Measurements from ENCODE around the gene KCNQ5.
A peak's percentile ranks its signal among the peaks of the same experiment; 100 is the strongest.

DNA sequence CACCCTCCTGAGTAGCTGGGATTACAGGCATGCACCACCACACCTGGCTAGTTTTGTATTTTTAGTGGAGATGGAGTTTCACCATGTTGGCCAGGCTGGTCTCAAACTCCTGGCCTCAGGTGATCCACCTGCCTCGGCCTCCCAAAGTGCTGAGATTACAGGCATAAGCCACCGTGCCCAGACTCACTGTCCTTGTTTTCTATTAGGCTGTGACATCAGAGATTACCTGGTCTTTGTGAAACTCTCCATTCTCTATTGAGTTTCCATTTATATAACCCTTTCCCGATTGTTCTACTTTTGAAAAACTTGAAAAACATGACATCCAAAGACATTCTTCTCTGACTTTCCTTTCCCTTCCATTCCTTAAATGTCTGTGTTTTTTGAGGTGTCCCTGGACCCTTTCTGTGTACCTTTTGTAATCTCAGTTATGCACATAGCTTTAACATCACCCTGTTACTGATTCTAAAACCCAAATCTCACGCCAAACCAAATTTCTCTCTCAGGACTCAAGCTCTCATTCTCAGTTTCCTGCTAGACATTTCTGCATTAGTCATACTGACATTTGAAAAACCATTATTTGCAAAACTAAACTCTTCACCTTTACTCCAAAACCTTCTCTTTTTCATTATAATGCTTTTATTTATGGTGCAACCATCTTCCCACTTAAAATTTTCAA is 466.4 kb downstream of the KCNQ5 start:
- TF ChIP-seq POLR2AphosphoS5 (IDR thresholded peaks at IDR 0.05; ENCODE audit: low read length) (no peak), SMAD1 (IDR thresholded peaks at IDR 0.05; ENCODE audit: low read depth, partially characterized antibody) (no peak), NFIC (IDR thresholded peaks at IDR 0.05; ENCODE audit: low read depth, low read length) (no peak), RAD21 (IDR thresholded peaks at IDR 0.05; ENCODE audit: insufficient read depth, low read depth, low read length) (no peak), MYC (IDR thresholded peaks at IDR 0.05; ENCODE audit: insufficient read depth, insufficient read length, insufficient replicate concordance, low read length, severe bottlenecking) (no peak), CHD2 (IDR thresholded peaks at IDR 0.05; ENCODE audit: borderline replicate concordance, low read depth, low read length) (no peak), ATF7 (IDR thresholded peaks at IDR 0.05; ENCODE audit: low read depth) (0 out of 2 replicates have a peak, but pooled peaks have one; percentile 35)
- TF ChIP-seq, protein P1, sequence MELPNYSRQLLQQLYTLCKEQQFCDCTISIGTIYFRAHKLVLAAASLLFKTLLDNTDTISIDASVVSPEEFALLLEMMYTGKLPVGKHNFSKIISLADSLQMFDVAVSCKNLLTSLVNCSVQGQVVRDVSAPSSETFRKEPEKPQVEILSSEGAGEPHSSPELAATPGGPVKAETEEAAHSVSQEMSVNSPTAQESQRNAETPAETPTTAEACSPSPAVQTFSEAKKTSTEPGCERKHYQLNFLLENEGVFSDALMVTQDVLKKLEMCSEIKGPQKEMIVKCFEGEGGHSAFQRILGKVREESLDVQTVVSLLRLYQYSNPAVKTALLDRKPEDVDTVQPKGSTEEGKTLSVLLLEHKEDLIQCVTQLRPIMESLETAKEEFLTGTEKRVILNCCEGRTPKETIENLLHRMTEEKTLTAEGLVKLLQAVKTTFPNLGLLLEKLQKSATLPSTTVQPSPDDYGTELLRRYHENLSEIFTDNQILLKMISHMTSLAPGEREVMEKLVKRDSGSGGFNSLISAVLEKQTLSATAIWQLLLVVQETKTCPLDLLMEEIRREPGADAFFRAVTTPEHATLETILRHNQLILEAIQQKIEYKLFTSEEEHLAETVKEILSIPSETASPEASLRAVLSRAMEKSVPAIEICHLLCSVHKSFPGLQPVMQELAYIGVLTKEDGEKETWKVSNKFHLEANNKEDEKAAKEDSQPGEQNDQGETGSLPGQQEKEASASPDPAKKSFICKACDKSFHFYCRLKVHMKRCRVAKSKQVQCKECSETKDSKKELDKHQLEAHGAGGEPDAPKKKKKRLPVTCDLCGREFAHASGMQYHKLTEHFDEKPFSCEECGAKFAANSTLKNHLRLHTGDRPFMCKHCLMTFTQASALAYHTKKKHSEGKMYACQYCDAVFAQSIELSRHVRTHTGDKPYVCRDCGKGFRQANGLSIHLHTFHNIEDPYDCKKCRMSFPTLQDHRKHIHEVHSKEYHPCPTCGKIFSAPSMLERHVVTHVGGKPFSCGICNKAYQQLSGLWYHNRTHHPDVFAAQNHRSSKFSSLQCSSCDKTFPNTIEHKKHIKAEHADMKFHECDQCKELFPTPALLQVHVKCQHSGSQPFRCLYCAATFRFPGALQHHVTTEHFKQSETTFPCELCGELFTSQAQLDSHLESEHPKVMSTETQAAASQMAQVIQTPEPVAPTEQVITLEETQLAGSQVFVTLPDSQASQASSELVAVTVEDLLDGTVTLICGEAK (IDR thresholded peaks at IDR 0.05; ENCODE audit: borderline replicate concordance): no peak
- TF ChIP-seq, protein P2, sequence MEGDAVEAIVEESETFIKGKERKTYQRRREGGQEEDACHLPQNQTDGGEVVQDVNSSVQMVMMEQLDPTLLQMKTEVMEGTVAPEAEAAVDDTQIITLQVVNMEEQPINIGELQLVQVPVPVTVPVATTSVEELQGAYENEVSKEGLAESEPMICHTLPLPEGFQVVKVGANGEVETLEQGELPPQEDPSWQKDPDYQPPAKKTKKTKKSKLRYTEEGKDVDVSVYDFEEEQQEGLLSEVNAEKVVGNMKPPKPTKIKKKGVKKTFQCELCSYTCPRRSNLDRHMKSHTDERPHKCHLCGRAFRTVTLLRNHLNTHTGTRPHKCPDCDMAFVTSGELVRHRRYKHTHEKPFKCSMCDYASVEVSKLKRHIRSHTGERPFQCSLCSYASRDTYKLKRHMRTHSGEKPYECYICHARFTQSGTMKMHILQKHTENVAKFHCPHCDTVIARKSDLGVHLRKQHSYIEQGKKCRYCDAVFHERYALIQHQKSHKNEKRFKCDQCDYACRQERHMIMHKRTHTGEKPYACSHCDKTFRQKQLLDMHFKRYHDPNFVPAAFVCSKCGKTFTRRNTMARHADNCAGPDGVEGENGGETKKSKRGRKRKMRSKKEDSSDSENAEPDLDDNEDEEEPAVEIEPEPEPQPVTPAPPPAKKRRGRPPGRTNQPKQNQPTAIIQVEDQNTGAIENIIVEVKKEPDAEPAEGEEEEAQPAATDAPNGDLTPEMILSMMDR (IDR thresholded peaks at IDR 0.05 in 2 of 3, conservative IDR thresholded peaks at IDR 0.05 in 1 of 3; ENCODE audit: control insufficient read depth in 2 of 3, extremely low read depth in 1 of 3, insufficient read depth in 1 of 3, low read depth in 3 of 3, low read length in 3 of 3): no peak

Data from GM12878 (cell line).